Stimulated activated CD8-positive, alpha-beta memory T cell treated with anti-CD3 and anti-CD28 coated beads, Interleukin-15, amount 100 ng/mL, for 4 hours (primary cell): ENCODE measurements around the gene ANKRD50.

Experiments
- DNase-seq, 2 donors: peaks; one replicate each; pipeline ENCODE4 v3.0.0-alpha.2; 2020; ENCODE audit warnings: low read depth in 2 of 2

Gene ANKRD50

GRCh38 chr4:124710015-124710741 lies 2.4 kb downstream of the ANKRD50 start:
- no peak for DNase-seq

- no peak for DNase-seq
These were observed 3.8 kb downstream of the ANKRD50 start for GRCh38 chr4:124708517-124709300.

GRCh38 chr4:124705393-124705792 lies 7.1 kb downstream of the ANKRD50 start:
- DNase-seq: no peak

DNA sequence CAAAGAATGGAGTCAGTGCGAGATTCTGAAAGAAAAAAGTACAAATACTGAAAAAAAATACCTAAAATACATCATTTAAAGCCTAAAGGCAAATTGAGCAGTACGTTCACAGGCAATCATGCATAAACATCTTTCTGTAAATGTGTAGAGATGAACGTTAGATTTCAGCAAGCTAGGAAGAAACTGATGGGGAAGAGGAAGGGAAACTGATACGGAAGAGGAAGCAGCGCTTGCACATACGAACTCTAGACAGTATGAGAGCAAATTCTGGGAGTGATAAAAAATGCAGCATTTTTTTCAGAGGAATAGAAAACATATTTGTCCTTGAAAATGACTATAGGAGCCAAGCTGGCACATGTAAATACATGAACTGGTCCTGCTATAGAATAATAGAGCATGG lies 9.4 kb downstream of the ANKRD50 start:
- no peak for DNase-seq

DNA sequence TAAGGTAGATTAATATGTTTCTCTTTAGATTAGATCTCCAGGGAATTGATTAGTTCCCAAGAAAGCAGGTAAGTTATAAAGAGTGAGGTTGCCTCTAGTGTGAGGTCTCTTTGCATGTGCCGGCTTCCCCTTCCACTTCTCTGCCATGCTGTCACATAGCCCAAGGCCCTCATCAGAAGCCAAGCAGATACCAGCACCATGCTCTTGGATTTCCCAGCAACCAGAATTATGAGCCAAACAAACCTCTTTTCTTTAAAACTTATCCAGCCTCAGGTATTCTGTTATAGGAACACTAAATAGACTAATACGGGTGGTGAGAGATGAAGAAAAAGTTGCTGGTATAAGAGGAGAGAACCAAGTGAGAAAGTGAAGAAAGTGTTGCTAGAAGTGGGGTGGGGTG lies 15.1 kb downstream of the ANKRD50 start:
- no peak for DNase-seq

GRCh38 chr4:124696182-124696581 lies 16.4 kb downstream of the ANKRD50 start:
- DNase-seq: no peak

DNA sequence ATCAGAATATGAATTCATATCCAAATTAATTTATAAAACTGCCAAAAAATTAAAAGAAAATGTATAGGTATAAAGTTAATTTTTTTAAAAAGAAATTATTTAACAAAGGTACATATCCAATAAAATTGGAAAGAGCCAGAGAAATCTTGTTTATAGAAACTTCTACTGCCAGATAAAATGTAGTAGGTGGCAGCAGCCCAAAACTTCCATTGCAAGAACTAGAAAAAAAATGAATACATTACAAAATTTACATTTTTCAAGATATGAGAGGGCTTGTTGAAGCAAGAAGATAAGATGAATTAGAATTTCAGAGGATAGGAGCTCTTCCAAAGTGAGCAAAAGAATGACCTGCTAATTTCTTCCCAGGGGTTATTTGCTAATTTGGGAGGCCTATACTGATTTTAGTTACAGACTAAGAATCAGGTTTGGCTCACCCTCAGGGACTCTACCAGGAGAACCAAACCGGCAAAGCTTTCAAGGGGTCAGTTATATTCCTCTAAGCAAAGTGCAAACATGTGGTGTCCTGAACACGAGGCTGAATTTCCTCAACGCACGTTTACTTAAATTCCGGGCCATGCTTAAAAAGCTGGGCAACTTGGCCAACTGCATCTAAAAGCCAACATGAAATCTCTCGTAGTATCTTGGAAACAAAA lies 17.5 kb downstream of the ANKRD50 start:
- no peak for DNase-seq

- no peak for DNase-seq
These were observed 18.2 kb downstream of the ANKRD50 start for GRCh38 chr4:124694306-124694705.

GRCh38 chr4:124691801-124692200 lies 20.7 kb downstream of the ANKRD50 start:
- no peak for DNase-seq

DNA sequence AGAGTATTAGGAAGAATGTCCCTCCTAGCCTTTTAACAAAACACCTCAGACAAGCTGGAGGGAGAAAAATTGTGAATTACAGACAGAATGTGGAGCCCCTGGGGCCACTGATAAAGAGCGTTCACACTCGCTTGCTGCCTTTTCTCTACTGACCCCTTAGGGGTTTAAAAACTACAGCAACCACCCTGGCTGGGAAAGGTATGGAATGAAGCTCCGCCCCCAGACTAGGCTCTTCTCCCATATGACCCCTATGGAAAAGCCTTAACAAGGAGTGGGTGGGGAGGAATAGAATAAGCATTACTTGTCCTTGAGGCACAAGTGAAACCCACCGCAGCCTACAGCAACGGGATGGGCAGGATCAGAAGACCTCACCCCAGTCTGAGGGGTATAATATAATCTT lies 26.3 kb downstream of the ANKRD50 start:
- no peak for DNase-seq

- no peak for DNase-seq
These were observed 26.7 kb downstream of the ANKRD50 start for GRCh38 chr4:124685851-124686250.

GRCh38 chr4:124684301-124684700 lies 28.2 kb downstream of the ANKRD50 start:
- no peak for DNase-seq

DNA sequence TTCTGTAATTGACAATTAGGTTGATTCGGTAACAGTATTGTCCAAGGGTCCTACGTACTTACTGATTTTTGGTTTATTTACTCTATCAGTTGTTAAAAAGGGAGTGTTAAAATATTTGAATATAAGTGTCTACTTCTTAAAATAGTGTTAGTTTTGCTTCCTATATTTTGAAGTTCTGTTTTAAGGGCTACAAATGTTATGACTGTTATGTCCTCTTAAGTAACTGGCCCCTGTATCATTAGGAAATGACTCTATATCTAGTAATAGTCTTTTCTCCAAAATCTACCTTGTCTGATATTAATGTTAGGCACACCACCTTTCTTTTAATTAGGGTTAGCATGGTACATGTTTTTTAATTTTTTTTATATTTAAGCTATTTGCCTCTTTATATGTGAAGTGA lies 30.1 kb downstream of the ANKRD50 start:
- no peak for DNase-seq

- DNase-seq: no peak
These were observed 46.0 kb downstream of the ANKRD50 start for GRCh38 chr4:124666496-124666895.

DNA sequence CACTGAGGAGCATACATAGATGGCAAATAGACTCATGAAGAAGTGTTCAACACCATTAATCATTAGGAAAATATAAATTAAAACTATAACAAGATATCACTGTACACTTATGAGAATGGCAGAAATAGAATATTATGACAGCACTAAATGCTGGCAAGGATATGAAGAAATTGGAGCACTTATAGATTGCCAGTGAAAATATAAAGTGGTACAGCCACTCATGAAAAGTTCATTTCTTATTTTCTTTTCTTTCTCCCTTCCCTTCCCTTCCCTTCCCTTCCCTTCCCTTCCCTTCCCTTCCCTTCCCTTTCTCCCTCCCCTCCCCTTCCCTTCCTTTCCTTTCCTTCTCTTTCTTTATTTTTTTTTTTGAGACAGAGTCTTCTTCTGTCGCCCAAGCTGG lies 53.7 kb downstream of the ANKRD50 start:
- no peak for DNase-seq

- DNase-seq: no peak
These were observed 61.9 kb downstream of the ANKRD50 start for GRCh38 chr4:124650614-124651013.

DNA sequence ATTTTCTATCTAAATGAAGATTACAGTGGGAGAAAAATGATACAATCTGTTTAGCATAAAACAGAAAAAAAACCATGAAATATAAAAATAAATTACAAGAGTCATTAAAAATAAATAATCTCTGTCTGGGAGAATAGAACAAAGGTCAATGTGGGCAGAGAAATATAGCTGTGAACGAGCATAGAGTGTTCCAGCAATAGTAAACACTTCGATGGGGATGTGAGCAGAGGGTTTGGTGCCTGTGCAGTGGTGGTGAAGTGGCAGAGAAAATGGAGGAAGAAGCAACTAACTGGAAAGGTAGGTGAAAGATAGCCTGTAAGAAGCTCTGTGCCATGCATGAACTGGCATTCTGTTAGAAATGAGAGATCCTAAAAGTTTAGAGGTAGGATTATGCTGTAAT lies 64.9 kb downstream of the ANKRD50 start:
- no peak for DNase-seq

GRCh38 chr4:124644621-124645020 lies 67.9 kb downstream of the ANKRD50 start:
- DNase-seq: no peak

- no peak for DNase-seq
These were observed 69.7 kb downstream of the ANKRD50 start for GRCh38 chr4:124642846-124643245.

GRCh38 chr4:124641715-124642381 lies 70.7 kb downstream of the ANKRD50 start:
- no peak for DNase-seq

DNA sequence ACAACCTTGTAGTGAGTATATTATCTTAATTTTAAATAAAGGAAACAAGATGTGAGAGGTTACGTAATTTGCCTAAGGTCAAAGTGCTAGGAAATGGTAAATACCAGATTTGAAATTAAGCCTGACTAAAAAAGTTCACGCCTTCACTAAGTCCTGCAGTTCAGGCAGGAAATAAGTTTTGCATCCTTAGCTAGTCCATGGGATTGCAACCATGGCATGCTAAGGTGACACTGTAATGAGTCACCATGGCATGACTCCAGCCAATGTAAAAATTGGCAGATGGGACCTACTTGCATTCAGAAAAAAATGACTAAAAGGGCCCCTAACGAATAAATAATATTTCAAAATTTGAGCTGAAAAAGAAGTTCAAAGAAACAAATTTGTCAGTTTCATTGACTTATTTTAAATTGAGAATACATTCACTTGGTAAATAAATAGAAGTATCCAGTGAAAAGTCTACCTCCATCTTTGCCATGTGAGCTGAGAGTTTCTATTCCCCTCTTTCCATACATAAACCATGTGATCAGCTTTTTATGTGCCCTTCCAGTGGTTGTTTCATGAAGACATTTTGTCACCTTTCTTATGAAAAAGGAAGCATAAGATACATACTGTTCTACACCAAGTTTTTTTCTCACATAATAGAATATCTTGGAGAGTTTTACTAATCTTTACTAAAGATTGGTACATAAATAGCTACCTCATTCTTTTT lies 72.4 kb downstream of the ANKRD50 start:
- no peak for DNase-seq

DNA sequence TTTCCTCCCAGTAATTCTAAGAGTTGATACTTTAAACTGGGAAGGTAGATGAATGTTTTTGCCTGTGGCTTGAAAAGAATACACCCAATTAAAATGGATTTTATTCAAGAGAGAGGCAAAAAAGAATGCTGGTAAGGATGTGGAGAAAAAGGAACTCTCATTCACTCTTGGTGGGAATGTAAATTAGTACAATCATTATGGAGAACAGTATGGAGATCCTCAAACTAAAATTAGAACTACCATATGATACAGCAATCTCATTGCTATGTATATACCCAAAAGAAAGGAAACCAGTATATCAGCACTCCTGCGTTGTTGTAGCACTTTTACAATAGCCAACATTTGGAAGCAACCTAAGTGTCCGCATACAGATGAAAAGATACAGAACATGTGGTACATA lies 75.2 kb downstream of the ANKRD50 start:
- DNase-seq: no peak
